Keratinocyte (primary cell): Measurements from ENCODE around the gene OBSCN. TPM values are rescaled to one million over a fixed set of nuclear protein-coding genes. Genes with fewer than 3 reads are reported as not detected.

Experiments used
- DNase-seq: peaks from one replicate; pipeline ENCODE4 v3.0.0-alpha.2; 2011; ENCODE audit warnings: low read depth, missing footprints, low spot score
- FAIRE-seq: peaks from 2 replicates; lab custom pipeline; 2011; peaks lifted over from hg19 to GRCh38; lab: Jason Lieb, UNC
- H2AFZ ChIP-seq: 2 replicates; pipeline ENCODE4 v1.6.0; 2012; ENCODE audit warnings: low read length, control low read depth, inconsistent platforms; ENCODE audit not compliant: control insufficient read depth
- H3K27ac ChIP-seq: 2 replicates; pipeline ENCODE4 v1.5.1; 2011; ENCODE audit warnings: low read length; ENCODE audit not compliant: control insufficient read depth, insufficient read depth
- H3K27me3 ChIP-seq: 3 replicates; pipeline ENCODE4 v1.6.0; 2011; ENCODE audit warnings: low read length; ENCODE audit not compliant: control insufficient read depth, insufficient read depth; ENCODE audit errors: extremely low read depth
- H3K36me3 ChIP-seq, 2 experiments: 2 replicates in 1 of 2; 3 replicates in 1 of 2; pipeline ENCODE4 v1.5.1; 2011; ENCODE audit warnings: low read length in 2 of 2, mild to moderate bottlenecking in 1 of 2; ENCODE audit not compliant: control insufficient read depth in 2 of 2, insufficient read depth in 2 of 2; ENCODE audit errors: extremely low read depth in 1 of 2
- H3K4me1 ChIP-seq: 3 replicates; pipeline ENCODE4 v1.5.1; 2011; ENCODE audit warnings: low read length; ENCODE audit not compliant: control insufficient read depth, insufficient read depth; ENCODE audit errors: extremely low read depth
- H3K4me2 ChIP-seq: 3 replicates; pipeline ENCODE4 v1.6.0; 2011; ENCODE audit warnings: low read depth, low read length; ENCODE audit not compliant: control insufficient read depth, insufficient read depth; ENCODE audit errors: extremely low read depth
- H3K4me3 ChIP-seq, 3 experiments: fragments of 200-600 bp in 1 of 3; sonication (generic) in 1 of 3; 2 replicates in 2 of 3; 3 replicates in 1 of 3; pipeline ENCODE4 v1.5.1; 2011 to 2016; ENCODE audit warnings: low read length in 3 of 3, mild to moderate bottlenecking in 3 of 3, control low read depth in 2 of 3, inconsistent platforms in 1 of 3, low read depth in 1 of 3, mixed read lengths in 1 of 3, mixed run types in 1 of 3, moderate library complexity in 1 of 3; ENCODE audit not compliant: control insufficient read depth in 2 of 3, insufficient read depth in 2 of 3; ENCODE audit errors: extremely low read depth in 1 of 3
- H3K79me2 ChIP-seq: 2 replicates; pipeline ENCODE4 v1.6.0; 2012; ENCODE audit warnings: low read length; ENCODE audit not compliant: control insufficient read depth, insufficient read depth
- H3K9ac ChIP-seq: 3 replicates; pipeline ENCODE4 v1.6.0; 2011; ENCODE audit warnings: low read length; ENCODE audit not compliant: control insufficient read depth, insufficient read depth; ENCODE audit errors: extremely low read depth
- H3K9me1 ChIP-seq: 3 replicates; pipeline ENCODE4 v1.6.0; 2011; ENCODE audit warnings: low read length; ENCODE audit not compliant: control insufficient read depth, insufficient read depth; ENCODE audit errors: extremely low read depth
- H3K9me3 ChIP-seq: 2 replicates; pipeline ENCODE4 v1.5.1; 2012; ENCODE audit warnings: low read depth, low read length; ENCODE audit not compliant: control insufficient read depth
- H4K20me1 ChIP-seq: 3 replicates; pipeline ENCODE4 v1.6.0; 2011; ENCODE audit warnings: low read length; ENCODE audit not compliant: control insufficient read depth, insufficient read depth; ENCODE audit errors: extremely low read depth
- CTCF ChIP-seq, 3 experiments: IDR thresholded peaks in 1 of 3; conservative IDR thresholded peaks in 1 of 3; optimal IDR thresholded peaks in 1 of 3; 2 replicates in 2 of 3; 3 replicates in 1 of 3; pipeline versions ENCODE3 to v1.5.1; 2011; ENCODE audit warnings: low read length in 3 of 3, mild to moderate bottlenecking in 3 of 3, moderate library complexity in 2 of 3, control low read depth in 1 of 3, inconsistent platforms in 1 of 3; ENCODE audit not compliant: insufficient read depth in 2 of 3; ENCODE audit errors: extremely low read depth in 1 of 3
- EZH2 ChIP-seq: IDR thresholded peaks from one replicate; pipeline ENCODE4 v1.6.1; 2012; ENCODE audit warnings: inconsistent platforms, mild to moderate bottlenecking, low read length, moderate library complexity
- dilution Hi-C: fragments of 300-500 bp; cut with MboI; formaldehyde crosslinking; loops from one replicate; pipeline ENCODE4 v1.7.0; 2020; ENCODE audit warnings: low sequenced_read_pairs; ENCODE audit not compliant: extremely low pct_ligation_motif_present
- polyA plus RNA-seq, 5 experiments: library from polyadenylated mRNA; depleted of rRNA in 3 of 5; stranded (reverse) in 3 of 5; stranded (forward) in 1 of 5; unstranded in 1 of 5; fragments of >200 nt; gene quantifications; 1 replicate in 1 of 5; 2 replicates in 3 of 5; 3 replicates in 1 of 5; pipeline versions ENCODE4 v1.2.1 to v1.2.3, GENCODE V29; 2011 to 2012; ENCODE audit warnings: missing spikeins in 2 of 5, low read depth in 1 of 5, low replicate concordance in 1 of 5

The OBSCN gene
- polyA plus RNA-seq, 1 donor (not counting 4 experiments of a cell fraction or from before 2014, with no cell fraction given) = 1.8 TPM

- H3K9ac ChIP-seq = no peak overlapping the region
- H3K79me2 ChIP-seq = no peaks in the 10 kb centered on the region
- no peaks in the 10 kb centered on the region for H3K4me1 ChIP-seq
- H3K4me3 ChIP-seq = no peak overlapping the region
- H3K27ac ChIP-seq = no peak overlapping the region
- no peaks in the 10 kb centered on the region for H4K20me1 ChIP-seq
- H2AFZ ChIP-seq = no peak overlapping the region
- no peaks in the 10 kb centered on the region for H3K9me1 ChIP-seq
- no peaks in the 10 kb centered on the region for H3K36me3 ChIP-seq
- DNase-seq (no peak), FAIRE-seq (no peak)
- no peaks in the 10 kb centered on the region for H3K27me3 ChIP-seq
- no peak for TF ChIP-seq CTCF (optimal IDR thresholded peaks at IDR 0.05 in 1 of 3, IDR thresholded peaks at IDR 0.05 in 1 of 3, conservative IDR thresholded peaks at IDR 0.05 in 1 of 3; ENCODE audit: extremely low read depth in 1 of 3, insufficient read depth in 2 of 3, low read length in 3 of 3)
- no peak for TF ChIP-seq EZH2
- no peak overlapping the region for H3K4me2 ChIP-seq
- H3K9me3 ChIP-seq = no peaks in the 10 kb centered on the region
- dilution Hi-C loops = no loop called here
Measured at GRCh38 chr1:228321895-228322294, 114.1 kb downstream of the OBSCN start.

GRCh38 chr1:228323401-228323800 is 115.6 kb downstream of the OBSCN start:
- Histone ChIP-seq H3K9me1 (no peaks in the 10 kb centered on the region), H4K20me1 (no peaks in the 10 kb centered on the region), H3K4me1 (no peaks in the 10 kb centered on the region), H3K4me3 (no peak overlapping the region), H3K4me2 (no peak overlapping the region), H3K9ac (no peak overlapping the region), H3K9me3 (no peaks in the 10 kb centered on the region), H2AFZ (no peak overlapping the region), H3K36me3 (no peaks in the 10 kb centered on the region), H3K27me3 (no peaks in the 10 kb centered on the region), H3K79me2 (no peaks in the 10 kb centered on the region), H3K27ac (no peak overlapping the region)
- FAIRE-seq = no peak
- no peak for TF ChIP-seq CTCF (optimal IDR thresholded peaks at IDR 0.05 in 1 of 3, IDR thresholded peaks at IDR 0.05 in 1 of 3, conservative IDR thresholded peaks at IDR 0.05 in 1 of 3; ENCODE audit: extremely low read depth in 1 of 3, insufficient read depth in 2 of 3, low read length in 3 of 3)
- TF ChIP-seq EZH2 = no peak
- no peak for DNase-seq
- dilution Hi-C loops = no loop called here
